GM12892 (cell line): ENCODE measurements around the gene ZNF654.

ENCODE experiments used
- POLR2A ChIP-seq: IDR thresholded peaks from 2 replicates; pipeline ENCODE4 v1.6.1; 2011; ENCODE audit warnings: low read depth, low read length, control low read depth
- POLR2AphosphoS5 ChIP-seq: IDR thresholded peaks from 2 replicates; pipeline ENCODE4 v1.6.1; 2011; ENCODE audit warnings: low read depth, low read length, control low read depth
- TAF1 ChIP-seq: IDR thresholded peaks from 2 replicates; pipeline ENCODE4 v1.6.1; 2011; ENCODE audit warnings: low read depth, mild to moderate bottlenecking, control low read depth, low read length, borderline replicate concordance

GRCh38 chr3:88191872-88192409 is 132.9 kb downstream of the ZNF654 start:
- TF ChIP-seq TAF1 (no peak), POLR2AphosphoS5 (no peak), POLR2A (no peak)
